ENCODE measurements around the gene COPS8. TPM values are rescaled to one million over a fixed set of nuclear protein-coding genes. Genes with fewer than 3 reads are reported as not detected.

Gene COPS8
- total and polyA plus RNA-seq, 2 of the 4 experiments (the other 2 are of a cell fraction): 47.0 to 64.9 TPM

DNA sequence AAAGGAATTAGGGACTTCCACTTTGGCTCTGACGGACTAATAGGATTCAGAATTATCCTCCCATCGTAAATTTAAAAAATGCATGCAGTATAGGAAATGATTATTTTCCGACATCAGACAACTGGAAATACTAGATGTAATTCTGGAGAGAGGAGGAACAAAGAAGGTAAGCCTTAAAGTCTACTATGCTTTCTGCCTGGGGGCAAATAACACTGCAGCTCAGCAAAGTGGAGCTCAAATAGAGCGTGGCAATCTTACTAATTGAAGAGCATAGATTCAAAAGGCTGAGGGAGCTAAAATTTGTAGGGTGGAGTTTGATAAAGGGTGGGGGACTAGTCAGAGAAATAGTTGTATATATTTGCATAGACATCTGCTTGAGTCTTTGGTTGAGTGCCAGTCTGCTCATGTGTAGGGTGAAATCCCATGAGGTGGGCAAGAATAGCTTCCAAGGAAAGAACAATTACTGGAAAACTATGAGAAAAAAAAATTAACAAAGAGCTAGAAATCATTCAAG lies 23.8 kb downstream of the COPS8 start:
- no CpG with 5 or more reads among the region's 4 CpGs for WGBS, 2 experiments (ENCODE audit: extremely low coverage in 2 of 2, insufficient read length in 1 of 2)
- POLR2A ChIA-PET (ENCODE audit: unreplicated experiment): no interaction called here
- no TSS peak for BruUV-seq (replicated peaks)

More for the DNA sequence above, 23.8 kb downstream of the COPS8 start:
- Histone ChIP-seq H4K8ac (ENCODE audit: low read depth in 2 of 2, low read length in 2 of 2) (no peak overlapping the region), H3K79me1 (ENCODE audit: low read depth in 1 of 2, low read length in 2 of 2) (no peaks in the 10 kb centered on the region), H2AK5ac (ENCODE audit: low read depth, low read length) (no peak overlapping the region), H2AK9ac (replicated peaks; ENCODE audit: low read depth, low read length, poor library complexity) (no peak overlapping the region), H2BK15ac (ENCODE audit: low read depth, low read length) (no peak overlapping the region), H3K14ac (replicated peaks; ENCODE audit: low read depth, low read length) (no peak overlapping the region), H2BK5ac (ENCODE audit: low read depth, low read length, poor library complexity, severe bottlenecking) (no peak overlapping the region), H4K5ac (ENCODE audit: low read depth, low read length) (no peak overlapping the region), H2BK20ac (ENCODE audit: low read depth, low read length) (no peak overlapping the region), H4K20me1 (ENCODE audit: insufficient read depth, low read length) (no peaks in the 10 kb centered on the region), H3K27me3 (ENCODE audit: control insufficient read depth, insufficient read depth, low read length) (no peaks in the 10 kb centered on the region), H3K9me1 (ENCODE audit: insufficient read depth, low read length) (no peaks in the 10 kb centered on the region), H3K27ac (ENCODE audit: insufficient read depth, low read length) (no peak overlapping the region), H4K91ac (ENCODE audit: insufficient read depth, low read depth, low read length) (no peak overlapping the region), H2BK120ac (ENCODE audit: low read depth, low read length) (no peak overlapping the region), H3K4ac (ENCODE audit: low read depth, low read length) (no peak overlapping the region), H3K4me2 (ENCODE audit: low read depth, low read length) (no peak overlapping the region), H3K4me3 (ENCODE audit: insufficient read depth, low read depth, low read length) (no peak overlapping the region), H3K9me3 (ENCODE audit: control insufficient read depth, insufficient read depth, low read length) (no peaks in the 10 kb centered on the region), H2AFZ (replicated peaks; ENCODE audit: low read length, poor library complexity) (no peak overlapping the region), H3K18ac (ENCODE audit: low read depth, low read length) (no peak overlapping the region), H3K4me1 (ENCODE audit: control insufficient read depth, insufficient read depth, low read length) (0 out of 2 replicates have a peak, but pooled peaks cover 1% of the 10 kb centered on the region), H3K36me3 (ENCODE audit: control insufficient read depth, insufficient read depth, low read length) (no peaks in the 10 kb centered on the region), H3K23ac (ENCODE audit: low read depth, low read length) (no peak overlapping the region), H3K56ac (ENCODE audit: extremely low read depth, insufficient read depth, low read length) (no peak overlapping the region), H3K9ac (ENCODE audit: low read depth, low read length) (no peak overlapping the region)
- TF ChIP-seq POLR2A (IDR thresholded peaks at IDR 0.05; ENCODE audit: low read depth, low read length) (no peak), RCOR1 (IDR thresholded peaks at IDR 0.05; ENCODE audit: insufficient replicate concordance, low read length) (no peak), MAFK (IDR thresholded peaks at IDR 0.05; ENCODE audit: low read depth, low read length) (no peak), RAD21 (IDR thresholded peaks at IDR 0.05; ENCODE audit: low read length) (no peak), RFX5 (IDR thresholded peaks at IDR 0.05; ENCODE audit: low read depth, low read length) (no peak), MAZ (IDR thresholded peaks at IDR 0.05; ENCODE audit: borderline replicate concordance, low read depth, low read length) (no peak), MXI1 (IDR thresholded peaks at IDR 0.05; ENCODE audit: borderline replicate concordance, low read depth, low read length) (no peak), SMC3 (IDR thresholded peaks at IDR 0.05; ENCODE audit: low read depth, low read length) (no peak), FOS (IDR thresholded peaks at IDR 0.05; ENCODE audit: low read depth, low read length) (no peak), NFE2L2 (IDR thresholded peaks at IDR 0.05; ENCODE audit: low read depth, low read length) (no peak), CHD1 (IDR thresholded peaks at IDR 0.05; ENCODE audit: low read depth, low read length) (no peak)
- TF ChIP-seq, protein P1, sequence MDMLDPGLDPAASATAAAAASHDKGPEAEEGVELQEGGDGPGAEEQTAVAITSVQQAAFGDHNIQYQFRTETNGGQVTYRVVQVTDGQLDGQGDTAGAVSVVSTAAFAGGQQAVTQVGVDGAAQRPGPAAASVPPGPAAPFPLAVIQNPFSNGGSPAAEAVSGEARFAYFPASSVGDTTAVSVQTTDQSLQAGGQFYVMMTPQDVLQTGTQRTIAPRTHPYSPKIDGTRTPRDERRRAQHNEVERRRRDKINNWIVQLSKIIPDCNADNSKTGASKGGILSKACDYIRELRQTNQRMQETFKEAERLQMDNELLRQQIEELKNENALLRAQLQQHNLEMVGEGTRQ (IDR thresholded peaks at IDR 0.05; ENCODE audit: low read depth, low read length): no peak
- TF ChIP-seq, protein P2, sequence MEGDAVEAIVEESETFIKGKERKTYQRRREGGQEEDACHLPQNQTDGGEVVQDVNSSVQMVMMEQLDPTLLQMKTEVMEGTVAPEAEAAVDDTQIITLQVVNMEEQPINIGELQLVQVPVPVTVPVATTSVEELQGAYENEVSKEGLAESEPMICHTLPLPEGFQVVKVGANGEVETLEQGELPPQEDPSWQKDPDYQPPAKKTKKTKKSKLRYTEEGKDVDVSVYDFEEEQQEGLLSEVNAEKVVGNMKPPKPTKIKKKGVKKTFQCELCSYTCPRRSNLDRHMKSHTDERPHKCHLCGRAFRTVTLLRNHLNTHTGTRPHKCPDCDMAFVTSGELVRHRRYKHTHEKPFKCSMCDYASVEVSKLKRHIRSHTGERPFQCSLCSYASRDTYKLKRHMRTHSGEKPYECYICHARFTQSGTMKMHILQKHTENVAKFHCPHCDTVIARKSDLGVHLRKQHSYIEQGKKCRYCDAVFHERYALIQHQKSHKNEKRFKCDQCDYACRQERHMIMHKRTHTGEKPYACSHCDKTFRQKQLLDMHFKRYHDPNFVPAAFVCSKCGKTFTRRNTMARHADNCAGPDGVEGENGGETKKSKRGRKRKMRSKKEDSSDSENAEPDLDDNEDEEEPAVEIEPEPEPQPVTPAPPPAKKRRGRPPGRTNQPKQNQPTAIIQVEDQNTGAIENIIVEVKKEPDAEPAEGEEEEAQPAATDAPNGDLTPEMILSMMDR (conservative IDR thresholded peaks at IDR 0.05; ENCODE audit: low read depth, low read length): no peak
- intact Hi-C loops (cut with micrococcal nuclease): no loop called here
- DNase-seq (no peak), ATAC-seq (ENCODE audit: low read depth) (no peak)
- CTCF ChIA-PET: no interaction called here
- in situ Hi-C loops (cut with MboI; ENCODE audit: low sequenced_read_pairs): loop anchor here (25.0 kb wide), 1 partner anchor 628 kb away; no protein-coding TSS in a partner anchor
- dilution Hi-C loops (cut with HindIII; ENCODE audit: low sequenced_read_pairs, unreplicated experiment): no loop called here
